Daoy (cell line): ENCODE measurements around the gene OLFM1. TPM values are rescaled to one million over a fixed set of nuclear protein-coding genes. Genes with fewer than 3 reads are reported as not detected.
"Not testable (repeated sequence)": the region's sequence is repeated elsewhere in the genome, so short reads cannot be mapped to it uniquely, and the experiment has no call there.

Experiments used
- DNase-seq: peaks from one replicate; pipeline ENCODE4 v3.0.0-alpha.2; 2015; ENCODE audit warnings: low read depth
- total RNA-seq: library from RNA; depleted of rRNA; stranded (reverse); fragments of >200 nt; shearing (Covaris generic); gene quantifications from 2 replicates; pipeline ENCODE4 v1.2.3, GENCODE V29; 2014

Gene OLFM1
- total RNA-seq, 1 experiment from 2014 or later, result 23.7 TPM

DNA sequence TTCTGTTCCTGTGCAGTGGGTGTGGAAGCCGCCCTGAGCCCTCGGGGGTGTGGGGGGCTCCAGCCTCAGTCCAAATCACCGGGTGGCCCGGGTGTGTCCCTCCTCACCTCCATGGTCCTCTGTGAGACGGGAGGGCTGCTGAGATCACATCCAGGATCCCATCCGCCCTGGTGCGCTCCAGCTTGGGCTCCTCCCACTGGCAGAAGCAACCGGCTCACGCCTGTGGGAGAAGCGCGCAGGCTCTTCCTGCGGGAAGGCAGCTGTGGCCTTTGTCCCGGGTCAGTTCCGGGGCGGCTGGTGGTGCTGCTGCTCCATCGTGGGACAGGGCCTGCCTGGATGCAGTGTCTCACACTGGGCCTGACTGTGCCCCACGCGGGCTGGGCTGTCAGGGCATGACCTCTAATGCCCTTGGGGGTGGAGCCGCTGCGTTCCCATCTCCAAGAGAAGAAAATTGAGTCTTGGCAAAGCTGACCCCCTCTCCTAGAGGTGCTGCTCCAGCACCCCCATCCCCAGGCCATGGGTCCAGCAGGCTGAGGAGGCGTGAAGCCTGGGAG, 18.5 kb downstream of the OLFM1 start:
- peak; percentile 44 for DNase-seq

DNA sequence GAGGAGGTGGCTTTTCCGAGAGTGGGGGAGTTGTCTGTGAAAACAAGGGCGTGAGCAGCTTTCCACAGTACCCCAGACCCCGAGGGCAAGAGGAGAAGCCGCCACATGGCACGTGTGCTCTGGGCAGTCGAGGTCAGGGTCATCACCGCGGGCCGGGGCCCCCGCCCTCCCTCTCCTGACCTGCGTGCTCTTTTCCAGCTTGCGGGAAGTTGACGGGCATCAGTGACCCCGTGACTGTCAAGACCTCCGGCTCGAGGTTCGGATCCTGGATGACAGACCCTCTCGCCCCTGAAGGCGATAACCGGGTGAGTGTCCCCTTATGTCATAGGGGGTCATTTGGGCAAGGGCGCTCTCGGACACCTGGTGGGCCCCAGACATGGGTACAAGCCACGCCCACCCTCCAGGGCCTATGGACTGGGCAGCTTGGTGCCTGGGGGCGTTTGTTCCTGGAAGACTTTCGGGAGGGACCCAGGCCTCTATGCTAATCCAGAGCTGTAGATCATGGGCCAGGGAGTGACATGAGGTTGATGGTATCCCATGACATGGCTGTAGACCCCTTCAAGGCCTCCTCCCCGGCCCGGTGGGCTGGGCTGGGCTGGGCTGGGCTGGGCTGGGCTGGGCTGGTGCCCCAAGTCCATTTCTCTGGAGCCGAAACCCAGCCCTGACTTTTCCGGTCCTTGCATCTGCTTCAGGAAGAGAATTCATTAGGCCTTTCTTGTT, 19.2 kb downstream of the OLFM1 start:
- no peak for DNase-seq

DNA sequence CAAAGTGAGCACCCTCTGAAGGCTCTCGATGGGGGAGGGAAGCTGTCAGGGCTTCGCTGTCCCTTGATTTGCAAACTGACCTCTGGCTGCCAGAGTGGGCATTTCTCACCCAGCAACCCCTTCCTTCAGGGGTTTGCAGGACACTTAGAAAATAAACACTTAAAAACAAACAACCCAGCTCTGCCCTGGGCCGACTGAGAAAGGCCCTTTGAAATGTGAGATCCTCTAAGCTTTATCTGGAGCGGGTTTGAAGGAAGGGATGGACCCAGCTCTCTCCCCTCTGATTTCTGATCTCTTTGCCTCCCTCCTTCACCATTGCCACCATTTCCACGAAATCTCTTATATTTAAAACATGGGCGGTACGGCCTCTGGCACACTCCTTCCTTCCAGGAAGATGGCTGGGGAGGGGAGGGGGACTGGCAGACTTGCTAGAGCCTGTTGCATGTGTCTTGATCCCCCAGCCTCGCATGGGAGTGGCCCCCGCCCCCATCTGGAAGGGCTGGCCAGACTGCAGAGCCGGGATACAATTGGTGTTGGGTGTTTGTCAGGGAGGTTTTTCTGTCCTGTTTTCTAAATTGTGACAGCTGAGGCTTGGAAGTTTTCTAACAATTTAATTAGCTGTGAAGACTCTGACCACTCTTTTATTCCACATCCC, 20.2 kb downstream of the OLFM1 start:
- DNase-seq, result no peak

DNA sequence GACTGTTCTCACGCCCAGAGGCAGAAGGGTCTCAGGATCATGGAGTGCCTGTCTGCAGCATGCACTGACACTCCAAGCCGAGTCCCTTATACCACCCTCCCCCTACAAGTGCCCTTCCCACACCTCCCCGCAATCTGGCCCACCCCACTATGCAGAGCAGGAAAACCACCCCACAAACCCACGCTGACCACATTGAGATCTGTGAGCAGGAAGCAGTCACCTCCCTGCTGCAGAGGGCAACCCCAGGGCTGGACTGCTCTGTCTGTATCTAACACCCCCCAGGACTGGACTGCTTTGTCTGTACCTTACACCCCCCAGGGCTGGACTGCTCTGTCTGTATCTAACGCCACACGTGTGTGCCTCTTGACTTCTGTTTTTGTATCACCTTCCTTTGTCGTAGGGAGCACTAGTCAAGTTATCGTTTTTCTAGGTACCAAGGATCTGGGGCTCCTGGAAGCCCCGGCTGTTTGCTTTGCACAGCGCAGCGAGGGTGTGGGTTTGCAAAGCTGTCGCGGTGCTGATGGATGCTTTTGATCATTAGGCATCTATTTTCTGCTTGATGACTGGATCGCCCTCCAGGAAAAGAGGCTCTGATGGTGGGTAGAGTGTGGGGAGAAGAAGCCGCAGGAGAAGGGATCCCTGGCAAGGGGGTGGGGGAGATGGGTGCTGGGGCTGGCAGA, 21.5 kb downstream of the OLFM1 start:
- no peak for DNase-seq

DNA sequence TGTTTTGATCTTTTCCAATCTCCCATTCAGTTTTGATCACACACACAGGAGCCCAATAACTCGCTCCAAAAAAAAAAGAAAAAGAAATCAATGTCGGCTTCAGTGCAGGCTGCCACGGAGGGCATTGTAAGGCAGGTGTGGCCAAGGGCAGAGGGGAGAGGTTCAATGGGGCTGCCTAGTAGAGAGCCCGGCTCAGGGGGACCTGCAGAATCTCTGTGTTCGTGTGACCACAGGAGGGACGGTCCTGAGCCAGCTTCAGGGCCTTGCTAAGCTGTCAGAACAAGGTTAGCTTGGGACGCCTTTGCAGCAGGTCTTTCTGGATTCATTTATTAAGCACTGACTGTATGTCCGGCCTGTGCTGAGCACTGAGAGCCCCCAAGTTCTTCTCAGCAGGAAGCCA, 22.2 kb downstream of the OLFM1 start:
- no peak for DNase-seq

DNA sequence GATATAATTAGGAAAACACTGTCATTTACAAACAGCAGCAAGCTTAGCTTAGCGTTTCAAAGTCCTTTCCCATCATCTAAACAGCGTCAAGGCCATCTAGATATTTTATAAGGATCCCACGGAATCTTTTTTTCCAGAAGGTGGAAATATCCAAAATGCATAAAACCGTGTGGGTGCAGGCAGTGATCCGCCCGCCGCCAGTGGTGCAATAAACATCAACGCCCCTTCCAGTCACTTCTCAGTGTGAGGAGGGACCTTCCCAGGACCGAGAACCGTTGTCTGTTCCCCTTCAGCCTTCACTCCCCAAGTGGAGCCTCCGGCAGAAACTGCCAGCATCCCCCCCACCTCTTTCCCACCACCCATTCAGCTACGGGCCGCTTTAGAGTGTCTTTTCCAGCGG, 22.9 kb downstream of the OLFM1 start:
- DNase-seq, result no peak

DNA sequence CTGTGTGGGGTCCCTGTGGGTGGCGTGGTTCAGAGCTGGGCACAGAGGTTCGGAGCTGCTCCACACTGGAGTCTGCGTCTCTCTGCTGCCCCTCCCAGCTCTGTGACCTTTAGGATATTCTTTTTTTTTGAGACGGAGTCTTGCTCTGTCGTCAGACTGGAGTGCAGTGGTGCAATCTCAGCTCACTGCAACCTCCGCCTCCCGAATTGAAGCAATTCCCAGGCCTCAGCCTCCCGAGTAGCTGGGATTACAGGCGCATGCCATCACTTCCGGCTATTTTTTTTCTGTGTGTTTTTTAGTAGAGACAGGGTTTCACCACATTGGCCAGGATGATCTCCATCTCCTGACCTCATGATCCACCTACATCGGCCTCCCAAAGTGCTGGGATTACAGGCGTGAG, 24.1 kb downstream of the OLFM1 start:
- not testable (repeated sequence) for DNase-seq

DNA sequence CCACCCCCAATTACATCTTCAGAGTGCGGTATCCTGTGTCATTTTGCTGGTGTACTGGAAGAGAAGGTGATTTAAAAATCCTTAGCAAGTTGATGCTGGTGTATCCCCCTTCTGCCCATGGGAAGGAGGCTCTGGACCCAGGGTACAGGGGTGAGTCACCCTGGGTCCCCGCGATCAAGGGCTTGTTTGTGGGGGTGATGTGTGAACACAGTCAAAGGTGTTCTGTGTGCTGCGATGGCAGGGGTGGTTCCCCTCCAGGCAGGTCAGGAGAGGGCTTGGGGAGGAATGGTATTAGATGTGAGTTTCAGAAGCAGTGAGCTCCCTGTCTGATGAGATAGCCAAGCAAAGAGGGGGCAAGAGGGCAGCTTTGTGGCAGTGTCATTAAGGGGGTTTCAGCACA, 28.9 kb downstream of the OLFM1 start:
- DNase-seq, result no peak

DNA sequence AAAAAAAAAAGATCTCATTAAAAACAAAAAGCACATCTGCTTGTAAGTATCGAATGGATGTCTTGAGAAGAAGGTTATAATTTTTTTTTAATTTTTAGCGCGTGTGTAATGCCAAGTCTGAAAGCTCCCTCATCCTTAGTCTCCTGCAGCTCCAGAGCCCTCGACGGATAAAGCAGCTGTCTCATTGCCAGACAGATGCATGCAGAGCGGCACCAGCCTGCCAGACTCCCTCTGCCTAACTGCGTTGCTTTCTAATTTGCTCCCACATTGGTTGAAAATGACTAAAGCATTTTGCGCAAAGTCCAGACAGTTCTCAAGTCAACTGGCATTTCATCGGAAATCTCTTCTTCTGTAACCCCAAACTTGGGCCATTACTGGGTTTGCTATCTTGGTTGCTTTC, 29.4 kb downstream of the OLFM1 start:
- DNase-seq, result peak; percentile 59

DNA sequence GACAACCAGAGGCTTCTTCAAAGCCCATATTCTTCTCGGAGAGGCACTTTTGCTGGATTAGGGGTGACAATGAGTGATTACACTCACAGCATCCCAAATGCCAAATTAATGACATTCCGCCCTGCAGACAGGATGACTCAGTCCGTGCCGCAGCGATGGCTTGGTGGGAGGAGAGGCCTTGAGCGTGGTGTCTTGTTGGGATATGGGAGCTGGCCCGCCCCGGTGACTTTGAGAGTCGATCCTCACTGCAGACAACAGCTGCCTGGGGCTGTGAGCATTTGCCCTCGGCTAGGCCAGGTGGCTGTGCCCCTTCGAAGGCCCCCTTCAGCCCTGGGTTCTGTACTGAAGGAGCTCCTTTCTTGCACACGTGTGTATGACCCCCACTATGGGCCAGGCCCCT, 29.8 kb downstream of the OLFM1 start:
- DNase-seq, result peak; percentile 86

DNA sequence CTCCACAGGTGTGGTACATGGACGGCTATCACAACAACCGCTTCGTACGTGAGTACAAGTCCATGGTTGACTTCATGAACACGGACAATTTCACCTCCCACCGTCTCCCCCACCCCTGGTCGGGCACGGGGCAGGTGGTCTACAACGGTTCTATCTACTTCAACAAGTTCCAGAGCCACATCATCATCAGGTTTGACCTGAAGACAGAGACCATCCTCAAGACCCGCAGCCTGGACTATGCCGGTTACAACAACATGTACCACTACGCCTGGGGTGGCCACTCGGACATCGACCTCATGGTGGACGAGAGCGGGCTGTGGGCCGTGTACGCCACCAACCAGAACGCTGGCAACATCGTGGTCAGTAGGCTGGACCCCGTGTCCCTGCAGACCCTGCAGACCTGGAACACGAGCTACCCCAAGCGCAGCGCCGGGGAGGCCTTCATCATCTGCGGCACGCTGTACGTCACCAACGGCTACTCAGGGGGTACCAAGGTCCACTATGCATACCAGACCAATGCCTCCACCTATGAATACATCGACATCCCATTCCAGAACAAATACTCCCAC, 32.1 kb downstream of the OLFM1 start:
- DNase-seq, result no peak

DNA sequence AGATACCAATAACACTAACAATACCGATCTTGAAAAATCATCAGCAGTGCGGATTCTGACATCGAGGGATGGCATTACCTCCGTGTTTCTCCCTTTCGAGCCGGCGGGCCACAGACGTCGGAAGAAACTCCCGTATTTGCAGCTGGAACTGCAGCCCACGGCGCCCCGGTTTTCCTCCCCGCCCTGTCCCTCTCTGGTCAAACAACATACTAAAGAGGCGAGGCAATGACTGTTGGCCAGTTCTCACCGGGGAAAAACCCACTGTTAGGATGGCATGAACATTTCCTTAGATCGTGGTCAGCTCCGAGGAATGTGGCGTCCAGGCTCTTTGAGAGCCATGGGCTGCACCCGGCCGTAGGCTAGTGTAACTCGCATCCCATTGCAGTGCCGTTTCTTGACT, 32.8 kb downstream of the OLFM1 start:
- DNase-seq, result no peak

DNA sequence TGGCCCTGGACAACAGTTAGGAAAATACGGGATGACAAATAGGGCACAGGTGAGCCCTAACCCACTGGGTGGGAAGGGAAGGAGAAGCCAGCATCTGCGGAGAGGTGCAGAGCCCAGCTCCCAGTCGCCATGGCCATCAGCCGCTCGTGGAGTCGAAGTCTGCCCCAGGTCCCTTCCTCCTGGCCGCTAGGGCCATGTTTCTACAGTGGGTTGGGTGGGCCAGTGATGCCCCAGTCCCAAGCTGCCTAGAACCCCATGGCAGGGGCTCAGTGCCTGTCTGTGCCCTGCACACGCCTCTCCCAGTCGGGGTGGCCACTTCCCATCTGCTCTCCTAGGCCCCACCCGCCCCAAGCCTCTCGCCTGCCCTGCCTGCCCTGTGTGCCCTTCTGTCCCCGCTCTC, 34.8 kb downstream of the OLFM1 start:
- DNase-seq, result no peak

DNA sequence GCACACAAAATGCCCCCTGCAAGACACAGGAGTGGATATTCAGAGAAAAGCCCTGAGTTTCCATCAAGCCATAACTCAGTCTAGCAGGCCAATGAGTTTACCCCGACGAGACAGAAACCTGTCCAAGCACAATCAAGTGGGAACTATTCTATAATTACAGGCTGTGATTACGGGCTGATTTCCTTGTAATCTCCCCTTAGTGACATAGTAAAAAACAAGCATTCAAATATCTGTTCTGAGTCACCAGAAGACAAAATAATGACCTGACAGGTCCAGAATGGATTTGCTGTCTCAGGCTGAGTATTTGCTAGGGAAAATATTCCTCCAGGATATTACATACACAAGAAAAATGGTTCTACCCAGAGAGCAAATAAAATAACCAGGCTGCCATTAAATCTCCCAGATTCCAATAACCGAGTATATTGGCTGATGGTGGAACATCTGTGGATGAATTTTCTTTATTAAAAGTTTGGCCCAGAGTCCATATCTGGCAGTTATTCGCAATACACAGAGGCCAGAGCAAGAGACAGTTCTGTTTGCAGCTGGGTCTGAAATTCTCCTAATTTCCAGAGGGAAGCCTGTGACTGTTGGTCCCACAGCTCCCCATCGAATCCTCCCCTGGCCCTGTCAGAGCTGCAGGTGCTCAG, 35.8 kb downstream of the OLFM1 start:
- DNase-seq, result no peak

DNA sequence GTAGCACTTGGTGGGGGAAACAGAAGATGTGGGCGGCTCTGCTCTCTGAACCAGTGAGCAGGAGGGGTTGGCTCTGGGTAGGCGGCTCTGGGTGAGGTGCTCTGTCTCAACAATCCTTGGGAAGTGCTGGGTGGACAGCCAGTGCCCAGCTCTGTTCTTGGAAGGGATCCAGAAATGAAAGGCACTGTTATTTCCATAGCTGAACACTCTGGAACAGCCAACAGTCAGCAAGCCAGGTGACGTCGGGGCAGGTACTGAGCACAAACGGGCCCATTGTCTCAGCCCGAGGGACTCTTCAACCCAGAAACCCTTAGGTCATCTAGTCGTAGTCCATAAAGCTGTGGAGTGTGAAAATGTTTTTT, 36.3 kb downstream of the OLFM1 start:
- no peak for DNase-seq

DNA sequence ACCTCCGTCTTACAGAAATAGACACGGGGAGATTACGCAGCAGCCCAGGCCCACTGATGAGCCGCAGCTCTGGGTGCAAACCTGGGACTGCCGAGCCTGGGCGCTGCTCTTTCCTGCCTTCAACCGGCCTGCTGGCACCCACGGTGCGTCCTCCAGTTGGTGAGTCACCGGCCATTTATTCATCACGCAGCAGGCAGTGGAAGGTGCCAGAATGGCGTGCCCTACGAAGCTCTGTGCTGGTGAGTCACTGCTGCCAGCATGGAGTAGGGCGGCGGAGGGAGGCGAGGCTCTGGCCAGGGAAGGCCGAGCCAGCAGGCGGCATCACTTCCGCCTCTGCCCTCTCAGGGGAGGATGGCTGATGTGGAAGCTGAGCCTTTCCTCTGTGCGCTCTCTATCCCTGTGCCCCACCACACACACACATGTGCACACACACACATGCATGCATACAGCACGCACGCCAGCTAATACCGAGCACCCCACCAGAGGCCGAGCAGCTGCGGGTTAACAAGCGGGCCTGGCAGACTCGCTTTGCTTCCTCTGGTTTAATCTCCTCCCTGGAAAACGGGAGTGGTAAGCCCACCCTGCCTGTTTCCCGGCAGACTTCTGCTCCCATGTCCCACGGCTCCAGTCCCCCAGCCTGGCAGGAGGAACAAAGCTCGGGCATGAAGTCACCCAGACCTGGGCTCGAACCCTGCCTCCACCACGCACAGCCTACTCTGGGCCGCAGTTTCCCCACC, 39.2 kb downstream of the OLFM1 start:
- peak; percentile 100 for DNase-seq

DNA sequence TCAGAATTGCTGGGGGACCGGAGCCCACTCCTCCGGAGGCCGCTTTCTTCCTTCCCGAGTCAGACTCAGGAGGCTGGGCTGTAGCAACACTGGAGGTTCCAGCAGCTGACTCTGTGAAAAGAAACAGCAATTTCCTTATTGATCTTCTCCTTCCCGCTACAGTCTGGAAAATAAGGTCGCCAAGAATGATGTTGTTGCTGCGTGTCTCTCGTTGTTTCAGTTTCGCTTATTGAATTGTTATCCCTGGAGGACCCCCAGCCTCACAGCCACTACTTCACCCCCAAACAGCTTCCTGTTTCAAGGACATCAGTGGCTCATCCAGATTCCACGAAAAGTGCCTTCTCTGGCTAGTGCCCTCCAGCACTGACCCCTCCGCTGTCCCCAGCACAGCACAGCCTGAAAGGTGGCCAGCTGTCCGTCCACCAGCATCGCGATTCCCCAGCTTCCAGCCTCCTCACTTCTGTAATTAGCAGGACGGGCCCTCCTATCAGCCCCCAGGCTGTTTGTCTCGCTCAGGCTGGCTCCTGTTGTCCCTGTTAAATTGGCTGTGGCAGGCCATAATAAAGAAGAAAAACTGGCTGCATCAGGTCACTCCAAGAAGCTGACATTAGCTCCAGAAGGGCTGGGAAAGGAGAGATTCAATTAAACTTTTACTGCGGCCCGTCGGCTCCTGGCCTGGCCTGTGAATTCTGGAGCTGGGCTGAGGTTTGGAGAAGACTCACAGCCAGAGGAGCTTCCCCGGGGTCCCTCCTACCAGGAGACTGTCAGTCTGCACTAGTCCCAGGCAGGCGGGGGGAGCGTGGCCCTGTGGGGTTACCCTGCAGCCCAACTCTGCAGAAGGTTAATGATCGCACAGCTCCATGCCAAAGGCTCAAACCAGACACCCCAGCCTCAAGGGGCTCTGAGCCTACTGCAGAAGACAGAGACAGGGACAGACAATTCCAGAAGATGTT, 40.5 kb downstream of the OLFM1 start:
- DNase-seq, result no peak

DNA sequence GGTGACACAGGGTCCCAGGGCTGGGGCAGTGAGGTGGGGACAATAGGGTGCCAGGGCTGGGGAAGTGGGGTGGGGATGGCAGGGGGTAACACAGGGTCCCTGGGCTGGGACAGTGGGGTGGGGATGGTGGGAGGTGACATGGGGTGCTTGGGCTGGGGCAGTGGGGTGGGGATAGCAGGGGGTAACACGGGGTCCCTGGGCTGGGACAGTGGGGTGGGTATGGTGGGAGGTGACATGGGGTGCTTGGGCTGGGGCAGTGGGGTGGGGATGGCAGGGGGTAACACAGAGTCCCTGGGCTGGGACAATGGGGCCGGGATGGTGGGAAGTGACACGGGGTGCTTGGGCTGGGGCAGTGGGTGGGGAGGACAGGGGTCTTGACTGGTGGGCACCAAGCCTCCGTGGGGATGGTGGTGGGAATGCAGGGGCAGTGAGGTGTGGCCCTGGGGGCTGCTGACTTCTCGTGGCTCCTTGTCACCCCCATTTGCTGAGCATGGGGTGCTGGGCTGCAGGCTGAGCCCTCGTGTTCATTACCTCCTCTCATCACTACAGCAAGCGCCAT, 41.7 kb downstream of the OLFM1 start:
- DNase-seq, result no peak

DNA sequence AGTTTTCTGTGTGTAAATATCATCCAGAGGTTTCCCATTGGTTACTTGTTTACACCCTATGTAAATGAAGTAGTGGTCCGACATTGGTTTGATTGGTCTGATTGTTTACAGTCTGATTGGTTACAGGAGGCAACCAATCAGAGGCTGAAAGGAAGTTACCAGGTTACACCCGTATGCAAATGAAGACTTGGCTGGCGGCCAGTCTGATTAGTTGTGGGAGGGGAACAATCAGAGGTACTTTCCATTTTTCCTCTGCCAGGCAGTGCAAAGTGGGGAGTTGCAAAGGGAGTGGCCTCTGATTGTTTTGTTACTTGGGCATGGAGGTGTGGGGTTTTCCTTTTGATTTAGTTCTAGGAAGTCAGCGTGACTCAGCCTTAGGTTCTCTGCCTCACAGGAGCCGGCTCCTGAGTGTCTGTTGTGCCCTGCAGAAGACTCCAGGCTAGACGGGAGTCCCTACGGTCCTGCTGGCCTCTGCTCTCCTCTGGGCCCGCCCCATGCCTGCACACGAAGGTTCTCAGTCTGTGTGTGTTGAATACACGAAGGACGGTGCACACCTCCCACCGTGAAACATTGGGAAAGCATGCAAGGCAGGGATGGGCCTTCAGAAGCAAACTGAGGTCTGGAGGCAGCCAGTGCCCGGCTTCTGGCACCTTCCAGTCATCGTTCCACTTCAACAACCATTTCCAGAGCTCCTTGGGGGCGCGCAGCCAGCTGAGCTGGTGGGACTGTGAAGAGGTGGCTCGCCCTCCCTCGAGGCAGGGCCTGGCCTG, 42.9 kb downstream of the OLFM1 start:
- peak; percentile 93 for DNase-seq
